IMR-90 (cell line): Measurements from ENCODE around the gene PRSS53. TPM values are rescaled to one million over a fixed set of nuclear protein-coding genes. Genes with fewer than 3 reads are reported as not detected.

ENCODE experiments used
- ATAC-seq: fragments of 200-7000 bp; cut with Tn5 transposase; 2 replicates; pipeline ENCODE4 v1.9.1; 2020; ENCODE audit warnings: low read depth, mild to moderate bottlenecking, moderate library complexity
- BruUV-seq: library from RNA; stranded (reverse); fragments of 400-500 nt; replicated peaks from 2 replicates; lab custom pipeline; 2021; lab: Mats Ljungman, UMichigan
- CTCF ChIA-PET: fragments of 300-600 bp; formaldehyde crosslinking; extraction: SDS; loops from one replicate; lab custom pipeline; 2021; ENCODE audit warnings: antibody characterized with exemption; lab: Yijun Ruan, JAX
- POLR2A ChIA-PET: fragments of 300-600 bp; sonication (Branson Sonifier 250); formaldehyde crosslinking; loops from one replicate; lab custom pipeline; 2022; ENCODE audit warnings: antibody characterized with exemption; ENCODE audit not compliant: unreplicated experiment; lab: Charles Lee
- DNase-seq: peaks from one replicate; pipeline ENCODE4 v3.0.0; 2013
- H2AFZ ChIP-seq: replicated peaks from 2 replicates; pipeline ENCODE3; 2013; ENCODE audit warnings: low read length, mild to moderate bottlenecking; ENCODE audit not compliant: poor library complexity
- H2AK5ac ChIP-seq: 2 replicates; pipeline ENCODE4 v1.6.1; 2013; ENCODE audit warnings: low read depth, low read length, inconsistent platforms
- H2AK9ac ChIP-seq: replicated peaks from 2 replicates; pipeline ENCODE3; 2013; ENCODE audit warnings: mild to moderate bottlenecking, low read depth, low read length, moderate library complexity; ENCODE audit not compliant: poor library complexity
- H2BK120ac ChIP-seq: 2 replicates; pipeline ENCODE4 v1.6.1; 2013; ENCODE audit warnings: low read depth, low read length, inconsistent platforms
- H2BK15ac ChIP-seq: 3 replicates; pipeline ENCODE4 v1.6.1; 2013; ENCODE audit warnings: low read depth, low read length, inconsistent platforms
- H2BK20ac ChIP-seq: 2 replicates; pipeline ENCODE4 v1.6.1; 2013; ENCODE audit warnings: low read depth, mild to moderate bottlenecking, inconsistent platforms, low read length, moderate library complexity
- H2BK5ac ChIP-seq: 2 replicates; pipeline ENCODE4 v1.6.1; 2013; ENCODE audit warnings: mild to moderate bottlenecking, low read depth, low read length, inconsistent platforms; ENCODE audit not compliant: poor library complexity, severe bottlenecking
- H3K14ac ChIP-seq: replicated peaks from 2 replicates; pipeline ENCODE4 v1.6.1; 2013; ENCODE audit warnings: low read depth, low read length, inconsistent platforms
- H3K18ac ChIP-seq: 2 replicates; pipeline ENCODE4 v1.6.1; 2013; ENCODE audit warnings: low read depth, low read length, control low read depth
- H3K23ac ChIP-seq: 2 replicates; pipeline ENCODE4 v1.6.1; 2013; ENCODE audit warnings: low read depth, low read length, inconsistent platforms
- H3K27ac ChIP-seq: 2 replicates; pipeline ENCODE4 v1.5.1; 2013; ENCODE audit warnings: mild to moderate bottlenecking, control low read depth, low read length; ENCODE audit not compliant: insufficient read depth
- H3K27me3 ChIP-seq: 2 replicates; pipeline ENCODE4 v1.6.1; 2013; ENCODE audit warnings: low read length; ENCODE audit not compliant: control insufficient read depth, insufficient read depth
- H3K36me3 ChIP-seq: 2 replicates; pipeline ENCODE4 v1.6.1; 2013; ENCODE audit warnings: low read length, mixed read lengths; ENCODE audit not compliant: control insufficient read depth, insufficient read depth
- H3K4ac ChIP-seq: 2 replicates; pipeline ENCODE4 v1.6.1; 2013; ENCODE audit warnings: low read depth, low read length, inconsistent platforms
- H3K4me1 ChIP-seq: 2 replicates; pipeline ENCODE4 v1.6.1; 2013; ENCODE audit warnings: low read length, mixed read lengths; ENCODE audit not compliant: control insufficient read depth, insufficient read depth
- H3K4me2 ChIP-seq: 2 replicates; pipeline ENCODE4 v1.6.1; 2013; ENCODE audit warnings: low read depth, mild to moderate bottlenecking, control low read depth, low read length, moderate library complexity
- H3K4me3 ChIP-seq: 2 replicates; pipeline ENCODE4 v1.5.1; 2013; ENCODE audit warnings: low read depth, mild to moderate bottlenecking, control low read depth, low read length, moderate library complexity; ENCODE audit not compliant: insufficient read depth
- H3K56ac ChIP-seq: 2 replicates; pipeline ENCODE4 v1.6.1; 2013; ENCODE audit warnings: low read length, inconsistent platforms; ENCODE audit not compliant: insufficient read depth; ENCODE audit errors: extremely low read depth
- H3K79me1 ChIP-seq, 2 experiments: 2 replicates each; pipeline ENCODE4 v1.6.1; 2013; ENCODE audit warnings: low read length in 2 of 2, inconsistent platforms in 1 of 2, low read depth in 1 of 2
- H3K9ac ChIP-seq: 2 replicates; pipeline ENCODE4 v1.6.1; 2013; ENCODE audit warnings: low read depth, low read length, control low read depth
- H3K9me1 ChIP-seq: 2 replicates; pipeline ENCODE4 v1.6.1; 2013; ENCODE audit warnings: low read length, inconsistent platforms; ENCODE audit not compliant: insufficient read depth
- H3K9me3 ChIP-seq: 2 replicates; pipeline ENCODE4 v1.6.1; 2013; ENCODE audit warnings: low read length; ENCODE audit not compliant: control insufficient read depth, insufficient read depth
- H4K20me1 ChIP-seq: 2 replicates; pipeline ENCODE4 v1.6.1; 2013; ENCODE audit warnings: low read length, inconsistent platforms; ENCODE audit not compliant: insufficient read depth
- H4K5ac ChIP-seq: 2 replicates; pipeline ENCODE4 v1.6.1; 2013; ENCODE audit warnings: mild to moderate bottlenecking, low read depth, low read length, control low read depth
- H4K8ac ChIP-seq, 2 experiments: 2 replicates each; pipeline ENCODE4 v1.6.1; 2013; ENCODE audit warnings: low read depth in 2 of 2, low read length in 2 of 2, control low read depth in 1 of 2, inconsistent platforms in 1 of 2
- H4K91ac ChIP-seq: 2 replicates; pipeline ENCODE4 v1.6.1; 2013; ENCODE audit warnings: low read depth, low read length, inconsistent platforms; ENCODE audit not compliant: insufficient read depth
- BHLHE40 ChIP-seq: fragments of 150-350 bp; IDR thresholded peaks from 2 replicates; pipeline ENCODE4 v1.6.1; 2016; ENCODE audit warnings: mild to moderate bottlenecking, low read depth, low read length
- MXI1 ChIP-seq: IDR thresholded peaks from 2 replicates; pipeline ENCODE4 v1.6.1; 2012; ENCODE audit warnings: low read depth, mild to moderate bottlenecking, low read length, moderate library complexity, borderline replicate concordance
- NFE2L2 ChIP-seq: fragments of 150-350 bp; IDR thresholded peaks from 2 replicates; pipeline ENCODE4 v1.6.1; 2016; ENCODE audit warnings: low read depth, mild to moderate bottlenecking, low read length
- RCOR1 ChIP-seq: IDR thresholded peaks from 2 replicates; pipeline ENCODE4 v1.6.1; 2012; ENCODE audit warnings: mild to moderate bottlenecking, low read length, improper control_type of control experiment; ENCODE audit not compliant: insufficient replicate concordance
- SMC3 ChIP-seq: fragments of 150-350 bp; IDR thresholded peaks from 2 replicates; pipeline ENCODE4 v1.6.1; 2016; ENCODE audit warnings: low read depth, mild to moderate bottlenecking, antibody characterized with exemption, low read length, moderate library complexity
- WGBS, 2 experiments: methylation state at CpG; one replicate each; pipeline versions ENCODE4 v1.1.5 to v1.1.7; 2013; ENCODE audit warnings: missing lambda C conversion rate in 2 of 2; ENCODE audit not compliant: insufficient read length in 1 of 2; ENCODE audit errors: extremely low coverage in 2 of 2; 5-methylcytosine and 5-hydroxymethylcytosine counted together
- dilution Hi-C: fragments of 300-500 bp; cut with HindIII; formaldehyde crosslinking; loops from one replicate; pipeline ENCODE4 v1.14.3; 2018; ENCODE audit warnings: low sequenced_read_pairs; ENCODE audit not compliant: unreplicated experiment
- in situ Hi-C: fragments of 300-500 bp; cut with MboI; formaldehyde crosslinking; loops from 3 replicates; pipeline ENCODE4 v1.14.3; 2019; ENCODE audit warnings: low sequenced_read_pairs, inconsistent platforms, mixed read lengths
- intact Hi-C: fragments of 100-400 bp; cut with micrococcal nuclease; formaldehyde crosslinking; loops from 2 replicates; pipeline ENCODE4 v1.10.0; 2022
- polyA plus RNA-seq, 3 experiments: library from polyadenylated mRNA; depleted of rRNA; stranded (reverse); fragments of >200 nt; gene quantifications; 2 replicates each; pipeline ENCODE4 v1.2.3, GENCODE V29; 2012; ENCODE audit warnings: low replicate concordance in 1 of 3
- total RNA-seq: library from RNA; depleted of rRNA; stranded (reverse); fragments of >200 nt; gene quantifications from 2 replicates; pipeline ENCODE4 v1.2.3, GENCODE V29; 2012

PRSS53 gene
- total and polyA plus RNA-seq, 2 of the 4 experiments (the other 2 are of a cell fraction), result 0.72 to 5.9 TPM

DNA sequence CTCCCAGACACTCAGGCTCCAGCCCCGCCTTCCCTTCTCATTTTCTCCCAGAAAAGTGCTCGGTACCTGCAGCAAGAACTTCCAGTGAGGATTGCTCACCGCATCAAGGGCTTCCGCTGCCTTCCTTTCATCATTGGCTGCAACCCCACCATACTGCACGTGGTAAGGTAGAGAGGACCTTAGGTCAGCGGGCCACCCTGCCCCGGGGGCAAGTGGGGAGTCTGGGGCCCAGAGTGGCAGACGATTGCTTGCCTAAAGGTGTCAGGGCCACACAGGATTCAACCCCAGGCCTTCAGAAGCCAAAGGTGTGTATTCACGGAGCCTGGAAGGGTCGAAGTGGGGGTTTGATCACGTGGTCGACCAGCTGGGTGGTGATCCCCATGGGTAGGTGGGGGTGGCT lies 20.9 kb upstream of the PRSS53 start:
- H3K4me2 ChIP-seq, result peak overlapping the region; percentile 93; the same call in 1 of the 2 replicates
- H2AFZ ChIP-seq, result no peak overlapping the region
- no peak overlapping the region for H4K5ac ChIP-seq
- H3K4ac ChIP-seq, result no peak overlapping the region
- intact Hi-C loops, result no loop called here
- DNase-seq, result no peak
- H2BK5ac ChIP-seq, result no peak overlapping the region
- H3K9me3 ChIP-seq, result no peaks in the 10 kb centered on the region
- peak overlapping the region in 1 of 2 experiments; percentile 98; a peak in 1 of 4 replicates for H4K8ac ChIP-seq
- H2BK20ac ChIP-seq, result no peak overlapping the region
- H3K23ac ChIP-seq, result no peak overlapping the region; the same call in 1 of the 2 replicates
- H3K79me1 ChIP-seq, result peaks cover 18 to 41% of the 10 kb centered on the region in 2 experiments
- H3K36me3 ChIP-seq, result peaks cover 40% of the 10 kb centered on the region
- no peak overlapping the region for H2AK5ac ChIP-seq
- H2BK120ac ChIP-seq, result no peak overlapping the region
- H2AK9ac ChIP-seq, result peak overlapping the region; percentile 95
- no peak overlapping the region for H3K18ac ChIP-seq
- TF ChIP-seq MXI1, result no peak
- TF ChIP-seq NFE2L2, result no peak
- TF ChIP-seq RCOR1, result no peak
- TF ChIP-seq SMC3, result no peak
- TF ChIP-seq BHLHE40, result no peak
- no peak overlapping the region for H4K91ac ChIP-seq
- BruUV-seq, result no TSS peak
- CTCF ChIA-PET, result no interaction called here
- no peak overlapping the region for H3K4me3 ChIP-seq
- in situ Hi-C loops, result no loop called here
- ATAC-seq, result no peak
- 93% methylated on average over 3 of the region's 12 CpGs; no CpG with 5 or more reads in 1 of the 2 experiments for WGBS, 2 experiments
- no peak overlapping the region for H3K9ac ChIP-seq
- no peaks in the 10 kb centered on the region; the same call in 1 of the 2 replicates for H4K20me1 ChIP-seq
- H3K4me1 ChIP-seq, result peaks cover 5% of the 10 kb centered on the region
- no peak overlapping the region for H3K14ac ChIP-seq
- POLR2A ChIA-PET, result no interaction called here
- no peaks in the 10 kb centered on the region for H3K27me3 ChIP-seq
- dilution Hi-C loops, result no loop called here
- H3K56ac ChIP-seq, result no peak overlapping the region
- H2BK15ac ChIP-seq, result no peak overlapping the region
- no peak overlapping the region for H3K27ac ChIP-seq
- H3K9me1 ChIP-seq, result peaks cover 11% of the 10 kb centered on the region; the same call in 1 of the 2 replicates
